Choroid plexus epithelial cell (primary cell): ENCODE results near the gene KHNYN.

Source experiments
- DNase-seq: peaks from one replicate; pipeline ENCODE4 v3.0.0-alpha.2; 2010; ENCODE audit warnings: low read depth
- H3K4me3 ChIP-seq: 2 replicates; pipeline ENCODE4 v1.5.1; 2011; ENCODE audit warnings: low read depth, mild to moderate bottlenecking, control low read depth, low read length, moderate library complexity
- CTCF ChIP-seq: conservative IDR thresholded peaks from 2 replicates; pipeline ENCODE4 v1.5.1; 2011; ENCODE audit warnings: low read depth, mild to moderate bottlenecking, control low read depth, inconsistent platforms, low read length, moderate library complexity

Gene KHNYN

GRCh38 chr14:24435998-24436354, 6.2 kb downstream of the KHNYN start:
- DNase-seq, result no peak
- no peak overlapping the region for H3K4me3 ChIP-seq
- no peak for TF ChIP-seq CTCF

- H3K4me3 ChIP-seq, result no peak overlapping the region
- DNase-seq, result peak; percentile 90
- TF ChIP-seq CTCF, result peak; percentile 85
Measured at GRCh38 chr14:24436355-24437019, 6.7 kb downstream of the KHNYN start.

- no peak for TF ChIP-seq CTCF
- DNase-seq, result no peak
- H3K4me3 ChIP-seq, result no peak overlapping the region
Measured at GRCh38 chr14:24437020-24437735, 7.4 kb downstream of the KHNYN start.

- TF ChIP-seq CTCF, result no peak
- H3K4me3 ChIP-seq, result no peak overlapping the region
- DNase-seq, result no peak
Measured at GRCh38 chr14:24437736-24438067, 7.9 kb downstream of the KHNYN start.

- DNase-seq, result no peak
- H3K4me3 ChIP-seq, result no peak overlapping the region
- no peak for TF ChIP-seq CTCF
Measured at GRCh38 chr14:24438223-24439097, 8.7 kb downstream of the KHNYN start.

GRCh38 chr14:24439257-24439656, 9.5 kb downstream of the KHNYN start:
- H3K4me3 ChIP-seq, result no peak overlapping the region
- DNase-seq, result no peak
- TF ChIP-seq CTCF, result no peak
